ENCODE measurements around the gene EXO5. TPM values are rescaled to one million over a fixed set of nuclear protein-coding genes. Genes with fewer than 3 reads are reported as not detected.

The EXO5 gene
- total and polyA plus RNA-seq, 4 donors: 3.5 to 9.2 (median 5.4) TPM

GRCh38 chr1:40478276-40478675 is 30.3 kb upstream of the EXO5 start:
- no peak for DNase-seq (ENCODE audit: low spot score)
- Histone ChIP-seq H3K4me3 (ENCODE audit: low read depth in 1 of 3, low read length in 3 of 3) (peak overlapping the region in 1 of 3 donors; percentile 95), H3K4me1 (ENCODE audit: control insufficient read depth in 4 of 4, insufficient read depth in 4 of 4, low read length in 3 of 4) (peaks cover 0 to 12% (median 4%) of the 10 kb centered on the region in 4 donors), H3K36me3 (ENCODE audit: control insufficient read depth in 4 of 4, insufficient read depth in 3 of 4, low read depth in 1 of 4, low read length in 3 of 4) (peaks cover 3 to 8% (median 5%) of the 10 kb centered on the region in 4 donors), H3K27me3 (ENCODE audit: control insufficient read depth in 4 of 4, insufficient read depth in 4 of 4, low read length in 3 of 4) (no peaks in the 10 kb centered on the region), H3K27ac (ENCODE audit: low read depth in 1 of 2, low read length in 2 of 2) (no peak overlapping the region), H3K9ac (ENCODE audit: low read depth in 1 of 2, low read length in 2 of 2) (no peak overlapping the region), H3K9me3 (ENCODE audit: control insufficient read depth in 4 of 4, low read length in 3 of 4) (peaks cover 0 to 12% (median 3%) of the 10 kb centered on the region in 4 donors)
- TF ChIP-seq ATF3 (IDR thresholded peaks at IDR 0.05): no peak
- 70% methylated on average over 2 of the region's 2 CpGs for WGBS

GRCh38 chr1:40479156-40479555 is 29.4 kb upstream of the EXO5 start:
- TF ChIP-seq HNF4A (conservative IDR thresholded peaks at IDR 0.05): no peak
- TF ChIP-seq YY1 (IDR thresholded peaks at IDR 0.05): no peak
- TF ChIP-seq FOXA1 (IDR thresholded peaks at IDR 0.05): no peak
- no peak for TF ChIP-seq NR2F2 (IDR thresholded peaks at IDR 0.05)
- no peak for TF ChIP-seq SP1 (IDR thresholded peaks at IDR 0.05)
- TF ChIP-seq GABPA (IDR thresholded peaks at IDR 0.05 in 1 of 2, conservative IDR thresholded peaks at IDR 0.05 in 1 of 2): no peak
- TF ChIP-seq EGR1 (IDR thresholded peaks at IDR 0.05; ENCODE audit: low read depth in 2 of 2): no peak
- no peak for TF ChIP-seq CTCF (IDR thresholded peaks at IDR 0.05; ENCODE audit: low read depth, low read length, missing input control)
- TF ChIP-seq JUND (IDR thresholded peaks at IDR 0.05): no peak
- no peak for TF ChIP-seq ZBTB33 (IDR thresholded peaks at IDR 0.05)
- no peak for TF ChIP-seq RAD21 (IDR thresholded peaks at IDR 0.05)
- no peak for TF ChIP-seq TAF1 (conservative IDR thresholded peaks at IDR 0.05)
- no peak for TF ChIP-seq REST (IDR thresholded peaks at IDR 0.05)
- TF ChIP-seq RXRA (IDR thresholded peaks at IDR 0.05): no peak
- no peak for TF ChIP-seq HNF4G (IDR thresholded peaks at IDR 0.05)
- TF ChIP-seq FOXA2 (IDR thresholded peaks at IDR 0.05): no peak
- TF ChIP-seq ATF3 (IDR thresholded peaks at IDR 0.05): no peak
- H3K4me3 ChIP-seq (ENCODE audit: low read depth in 1 of 3, low read length in 3 of 3): no peak overlapping the region

More at GRCh38 chr1:40479156-40479555, 29.4 kb upstream of the EXO5 start:
- Histone ChIP-seq H3K36me3 (ENCODE audit: control insufficient read depth in 4 of 4, insufficient read depth in 3 of 4, low read depth in 1 of 4, low read length in 3 of 4) (peaks cover 4 to 8% (median 5%) of the 10 kb centered on the region in 4 donors), H3K4me1 (ENCODE audit: control insufficient read depth in 4 of 4, insufficient read depth in 4 of 4, low read length in 3 of 4) (peaks cover 0 to 12% (median 4%) of the 10 kb centered on the region in 4 donors), H3K27ac (ENCODE audit: low read depth in 1 of 2, low read length in 2 of 2) (no peak overlapping the region), H3K9me3 (ENCODE audit: control insufficient read depth in 4 of 4, low read length in 3 of 4) (peaks cover 0 to 13% (median 3%) of the 10 kb centered on the region in 4 donors), H3K27me3 (ENCODE audit: control insufficient read depth in 4 of 4, insufficient read depth in 4 of 4, low read length in 3 of 4) (no peaks in the 10 kb centered on the region), H3K9ac (ENCODE audit: low read depth in 1 of 2, low read length in 2 of 2) (no peak overlapping the region)
- DNase-seq (ENCODE audit: low spot score): no peak
- 95% methylated on average over 4 of the region's 4 CpGs for WGBS

Data from liver (tissue), 9 donors.